Liver (tissue), 9 donors: Measurements from ENCODE around the gene PTPRC. TPM values are rescaled to one million over a fixed set of nuclear protein-coding genes. Genes with fewer than 3 reads are reported as not detected.

Experiments used
- DNase-seq: peaks from one replicate; pipeline ENCODE4 v3.0.0-alpha.2; 2017; ENCODE audit warnings: low spot score
- H3K27ac ChIP-seq, 2 donors: one replicate each; pipeline ENCODE4 v1.7.0; 2013; ENCODE audit warnings: inconsistent platforms in 2 of 2, low read length in 2 of 2, control low read depth in 1 of 2, low read depth in 1 of 2, mild to moderate bottlenecking in 1 of 2
- H3K27me3 ChIP-seq, 4 donors: one replicate each; pipeline versions ENCODE4 v1.6.1 to v1.7.0; 2013; ENCODE audit warnings: low read length in 3 of 4, inconsistent platforms in 1 of 4, mild to moderate bottlenecking in 1 of 4, moderate library complexity in 1 of 4; ENCODE audit not compliant: control insufficient read depth in 4 of 4, insufficient read depth in 4 of 4
- H3K36me3 ChIP-seq, 4 donors: one replicate each; pipeline versions ENCODE4 v1.6.1 to v1.7.0; 2013; ENCODE audit warnings: low read length in 3 of 4, mild to moderate bottlenecking in 3 of 4, low read depth in 1 of 4, moderate library complexity in 1 of 4; ENCODE audit not compliant: control insufficient read depth in 4 of 4, insufficient read depth in 3 of 4
- H3K4me1 ChIP-seq, 4 donors: one replicate each; pipeline versions ENCODE4 v1.6.1 to v1.7.0; 2013; ENCODE audit warnings: low read length in 3 of 4, mild to moderate bottlenecking in 3 of 4, moderate library complexity in 1 of 4; ENCODE audit not compliant: control insufficient read depth in 4 of 4, insufficient read depth in 4 of 4
- H3K4me3 ChIP-seq, 3 donors: one replicate each; pipeline versions ENCODE4 v1.6.1 to v1.7.0; 2013; ENCODE audit warnings: low read length in 3 of 3, control low read depth in 1 of 3, low read depth in 1 of 3, mild to moderate bottlenecking in 1 of 3
- H3K9ac ChIP-seq, 2 donors: one replicate each; pipeline ENCODE4 v1.7.0; 2013; ENCODE audit warnings: low read length in 2 of 2, mild to moderate bottlenecking in 2 of 2, moderate library complexity in 2 of 2, control low read depth in 1 of 2, low read depth in 1 of 2
- H3K9me3 ChIP-seq, 4 donors: one replicate each; pipeline versions ENCODE4 v1.6.1 to v1.7.0; 2013; ENCODE audit warnings: low read length in 3 of 4; ENCODE audit not compliant: control insufficient read depth in 4 of 4
- EGR1 ChIP-seq, 2 donors: IDR thresholded peaks; 2 replicates each; pipeline ENCODE4 v1.6.1; 2016 to 2018; ENCODE audit warnings: antibody characterized with exemption in 2 of 2, low read depth in 2 of 2
- FOXA1 ChIP-seq: IDR thresholded peaks from 2 replicates; pipeline ENCODE4 v1.6.1; 2016; ENCODE audit warnings: antibody characterized with exemption
- FOXA2 ChIP-seq: IDR thresholded peaks from 2 replicates; pipeline ENCODE4 v1.6.1; 2016; ENCODE audit warnings: antibody characterized with exemption
- GABPA ChIP-seq, 2 donors: IDR thresholded peaks in 1 of 2; conservative IDR thresholded peaks in 1 of 2; 2 replicates each; pipeline ENCODE4 v1.6.1; 2016; ENCODE audit warnings: antibody characterized with exemption in 2 of 2, mild to moderate bottlenecking in 1 of 2, moderate library complexity in 1 of 2
- HNF4A ChIP-seq, 2 donors: conservative IDR thresholded peaks; 2 replicates each; pipeline ENCODE4 v1.6.1; 2016; ENCODE audit warnings: antibody characterized with exemption in 2 of 2, mild to moderate bottlenecking in 2 of 2
- HNF4G ChIP-seq: IDR thresholded peaks from 2 replicates; pipeline ENCODE4 v1.6.1; 2016; ENCODE audit warnings: antibody characterized with exemption
- JUND ChIP-seq, 2 donors: IDR thresholded peaks; 2 replicates each; pipeline ENCODE4 v1.6.1; 2016; ENCODE audit warnings: antibody characterized with exemption in 2 of 2
- NR2F2 ChIP-seq: IDR thresholded peaks from 2 replicates; pipeline ENCODE4 v1.6.1; 2016; ENCODE audit warnings: antibody characterized with exemption
- RAD21 ChIP-seq, 2 donors: IDR thresholded peaks; 2 replicates each; pipeline ENCODE4 v1.6.1; 2016; ENCODE audit warnings: antibody characterized with exemption in 2 of 2, mild to moderate bottlenecking in 2 of 2
- RXRA ChIP-seq, 2 donors: IDR thresholded peaks; 2 replicates each; pipeline ENCODE4 v1.6.1; 2017 to 2018; ENCODE audit warnings: antibody characterized with exemption in 2 of 2, mild to moderate bottlenecking in 1 of 2
- SP1 ChIP-seq: IDR thresholded peaks from 2 replicates; pipeline ENCODE4 v1.6.1; 2018; ENCODE audit warnings: antibody characterized with exemption, mild to moderate bottlenecking
- TAF1 ChIP-seq: conservative IDR thresholded peaks from 2 replicates; pipeline ENCODE4 v1.6.1; 2016; ENCODE audit warnings: antibody characterized with exemption, mild to moderate bottlenecking
- YY1 ChIP-seq: IDR thresholded peaks from 2 replicates; pipeline ENCODE4 v1.6.1; 2016; ENCODE audit warnings: antibody characterized with exemption, mild to moderate bottlenecking
- WGBS: extraction: QIAGEN DNeasy Blood & Tissue Kit; methylation state at CpG from one replicate; pipeline ENCODE4 v1.1.7; 2013; 5-methylcytosine and 5-hydroxymethylcytosine counted together
- polyA plus RNA-seq, 2 donors: library from polyadenylated mRNA; stranded (reverse) in 1 of 2; unstranded in 1 of 2; fragments of 200-250 nt in 1 of 2; fragments of >200 nt in 1 of 2; fragmentation: Nextera tagmentation in 1 of 2; extraction: Ambion mirVana in 1 of 2; gene quantifications; one replicate each; pipeline versions ENCODE4 v1.2.1 to v1.2.3, GENCODE V29; 2013 to 2015
- total RNA-seq, 2 donors: library from RNA; depleted of rRNA; stranded (reverse); fragments of >200 nt; gene quantifications; one replicate each; pipeline ENCODE4 v1.2.3, GENCODE V29; 2014
- TF ChIP-seq, protein P1 (sequence below): IDR thresholded peaks from 2 replicates; pipeline ENCODE4 v1.6.1; 2016; ENCODE audit warnings: antibody characterized with exemption
- TF ChIP-seq, protein P2 (sequence below): fragments of 150-350 bp; IDR thresholded peaks from 2 replicates; pipeline ENCODE4 v1.5.1; 2017; ENCODE audit warnings: improper control_type of control experiment, low read depth, low read length; ENCODE audit not compliant: missing input control
- TF ChIP-seq, protein P3 (sequence below): IDR thresholded peaks from 2 replicates; pipeline ENCODE4 v1.6.1; 2016; ENCODE audit warnings: antibody characterized with exemption, mild to moderate bottlenecking
- TF ChIP-seq, protein P4 (sequence below): IDR thresholded peaks from 2 replicates; pipeline ENCODE4 v1.6.1; 2016; ENCODE audit warnings: antibody characterized with exemption
- TF ChIP-seq, protein P5 (sequence below): IDR thresholded peaks from 2 replicates; pipeline ENCODE4 v1.6.1; 2016; ENCODE audit warnings: antibody characterized with exemption
- donor health status: healthy.
- donor health status: healthy.
- donor health status: healthy.
- donor health status: healthy.
- donor health status: healthy.

PTPRC gene
- total and polyA plus RNA-seq, 4 donors = 5.8 to 34.1 (median 16.2) TPM

DNA sequence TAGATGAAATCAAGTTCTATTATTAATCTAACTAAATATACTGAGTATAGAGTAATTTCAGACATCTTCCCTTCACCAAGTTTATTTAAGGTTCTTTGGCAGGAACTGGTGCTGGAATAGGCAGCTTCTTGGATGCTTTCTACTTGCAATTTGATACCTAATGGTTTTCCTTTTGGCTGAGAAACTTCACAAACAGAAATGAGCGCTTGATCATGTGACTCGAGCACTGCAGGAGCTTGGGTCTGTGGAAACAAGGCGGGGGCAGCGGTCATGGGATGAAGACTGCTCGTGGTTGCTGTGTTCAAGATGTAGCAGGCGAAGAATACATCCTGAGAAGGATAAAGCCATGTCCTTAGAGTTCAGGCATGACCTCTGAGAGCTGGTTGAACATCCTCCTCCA lies 136.8 kb downstream of the PTPRC start:
- TF ChIP-seq FOXA2 = no peak
- TF ChIP-seq HNF4A (conservative IDR thresholded peaks at IDR 0.05) = no peak
- no peak for TF ChIP-seq GABPA (IDR thresholded peaks at IDR 0.05 in 1 of 2, conservative IDR thresholded peaks at IDR 0.05 in 1 of 2)
- no peak for TF ChIP-seq SP1
- TF ChIP-seq NR2F2 = no peak
- no peak for TF ChIP-seq EGR1 (IDR thresholded peaks at IDR 0.05; ENCODE audit: low read depth in 2 of 2)
- Histone ChIP-seq H3K27me3 (no peaks in the 10 kb centered on the region), H3K4me1 (peaks cover 0 to 2% (median 0%) of the 10 kb centered on the region in 4 donors), H3K36me3 (no peaks in the 10 kb centered on the region), H3K27ac (no peak overlapping the region), H3K9me3 (no peaks in the 10 kb centered on the region), H3K9ac (no peak overlapping the region), H3K4me3 (no peak overlapping the region)
- DNase-seq = no peak
- 90% methylated on average over 6 of the region's 6 CpGs for WGBS

DNA sequence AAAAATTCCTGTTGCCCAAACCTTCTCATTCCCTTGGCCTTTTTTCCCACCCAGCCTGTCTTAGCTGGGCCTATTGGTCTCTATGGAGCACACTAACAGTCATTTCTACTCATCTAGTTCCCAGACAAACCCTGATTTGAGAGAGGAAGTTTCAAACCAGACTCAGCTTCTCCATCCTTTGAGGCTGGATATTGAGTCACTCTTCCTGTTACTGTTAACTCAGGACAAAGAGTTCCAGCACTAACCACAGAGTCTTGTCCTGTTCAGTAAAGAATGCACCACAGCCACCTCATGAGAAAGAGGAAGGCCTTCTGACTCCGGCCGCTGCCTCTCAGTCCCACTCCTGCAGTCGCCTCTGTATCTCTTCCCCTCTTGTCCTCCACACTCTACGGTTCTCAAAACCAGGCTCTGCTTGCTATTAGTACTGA lies 137.8 kb downstream of the PTPRC start:
- Histone ChIP-seq H3K36me3 (no peaks in the 10 kb centered on the region), H3K9me3 (no peaks in the 10 kb centered on the region), H3K4me1 (peaks cover 0 to 2% (median 0%) of the 10 kb centered on the region in 4 donors), H3K4me3 (no peak overlapping the region), H3K9ac (no peak overlapping the region), H3K27ac (peak overlapping the region; percentile 12 to 35), H3K27me3 (no peaks in the 10 kb centered on the region)
- DNase-seq = no peak
- TF ChIP-seq EGR1 (IDR thresholded peaks at IDR 0.05; ENCODE audit: low read depth in 2 of 2) (no peak), SP1 (peak; percentile 43)
- 79% methylated on average over 4 of the region's 4 CpGs for WGBS

DNA sequence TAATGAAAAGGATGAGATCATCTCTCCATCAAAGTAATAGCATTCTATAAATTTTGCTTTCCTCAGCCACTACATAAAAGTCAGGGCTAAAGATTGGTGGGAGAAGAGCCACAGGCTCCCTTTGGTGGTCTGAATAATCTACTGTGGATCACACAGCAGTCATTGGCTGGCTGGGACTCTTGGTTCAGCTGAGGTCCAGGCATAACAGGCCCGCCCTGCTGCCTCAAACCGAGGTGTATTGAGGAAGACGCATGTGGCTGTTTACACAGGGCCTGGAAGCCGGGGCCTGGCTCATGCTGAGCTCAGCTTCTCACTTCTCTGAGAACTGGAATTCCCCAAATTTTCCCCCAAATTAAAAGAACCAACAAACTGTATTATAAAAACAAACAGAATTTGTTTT lies 139.2 kb downstream of the PTPRC start:
- H3K9ac ChIP-seq = no peak overlapping the region
- H3K27me3 ChIP-seq = no peaks in the 10 kb centered on the region
- DNase-seq = no peak
- no peak for TF ChIP-seq HNF4A (conservative IDR thresholded peaks at IDR 0.05)
- no peak for TF ChIP-seq FOXA1
- no peak for TF ChIP-seq HNF4G
- TF ChIP-seq, protein P1, sequence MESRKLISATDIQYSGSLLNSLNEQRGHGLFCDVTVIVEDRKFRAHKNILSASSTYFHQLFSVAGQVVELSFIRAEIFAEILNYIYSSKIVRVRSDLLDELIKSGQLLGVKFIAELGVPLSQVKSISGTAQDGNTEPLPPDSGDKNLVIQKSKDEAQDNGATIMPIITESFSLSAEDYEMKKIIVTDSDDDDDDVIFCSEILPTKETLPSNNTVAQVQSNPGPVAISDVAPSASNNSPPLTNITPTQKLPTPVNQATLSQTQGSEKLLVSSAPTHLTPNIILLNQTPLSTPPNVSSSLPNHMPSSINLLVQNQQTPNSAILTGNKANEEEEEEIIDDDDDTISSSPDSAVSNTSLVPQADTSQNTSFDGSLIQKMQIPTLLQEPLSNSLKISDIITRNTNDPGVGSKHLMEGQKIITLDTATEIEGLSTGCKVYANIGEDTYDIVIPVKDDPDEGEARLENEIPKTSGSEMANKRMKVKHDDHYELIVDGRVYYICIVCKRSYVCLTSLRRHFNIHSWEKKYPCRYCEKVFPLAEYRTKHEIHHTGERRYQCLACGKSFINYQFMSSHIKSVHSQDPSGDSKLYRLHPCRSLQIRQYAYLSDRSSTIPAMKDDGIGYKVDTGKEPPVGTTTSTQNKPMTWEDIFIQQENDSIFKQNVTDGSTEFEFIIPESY = no peak
- TF ChIP-seq YY1 = no peak
- TF ChIP-seq TAF1 = no peak
- TF ChIP-seq, protein P2, sequence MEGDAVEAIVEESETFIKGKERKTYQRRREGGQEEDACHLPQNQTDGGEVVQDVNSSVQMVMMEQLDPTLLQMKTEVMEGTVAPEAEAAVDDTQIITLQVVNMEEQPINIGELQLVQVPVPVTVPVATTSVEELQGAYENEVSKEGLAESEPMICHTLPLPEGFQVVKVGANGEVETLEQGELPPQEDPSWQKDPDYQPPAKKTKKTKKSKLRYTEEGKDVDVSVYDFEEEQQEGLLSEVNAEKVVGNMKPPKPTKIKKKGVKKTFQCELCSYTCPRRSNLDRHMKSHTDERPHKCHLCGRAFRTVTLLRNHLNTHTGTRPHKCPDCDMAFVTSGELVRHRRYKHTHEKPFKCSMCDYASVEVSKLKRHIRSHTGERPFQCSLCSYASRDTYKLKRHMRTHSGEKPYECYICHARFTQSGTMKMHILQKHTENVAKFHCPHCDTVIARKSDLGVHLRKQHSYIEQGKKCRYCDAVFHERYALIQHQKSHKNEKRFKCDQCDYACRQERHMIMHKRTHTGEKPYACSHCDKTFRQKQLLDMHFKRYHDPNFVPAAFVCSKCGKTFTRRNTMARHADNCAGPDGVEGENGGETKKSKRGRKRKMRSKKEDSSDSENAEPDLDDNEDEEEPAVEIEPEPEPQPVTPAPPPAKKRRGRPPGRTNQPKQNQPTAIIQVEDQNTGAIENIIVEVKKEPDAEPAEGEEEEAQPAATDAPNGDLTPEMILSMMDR = no peak
- TF ChIP-seq, protein P3, sequence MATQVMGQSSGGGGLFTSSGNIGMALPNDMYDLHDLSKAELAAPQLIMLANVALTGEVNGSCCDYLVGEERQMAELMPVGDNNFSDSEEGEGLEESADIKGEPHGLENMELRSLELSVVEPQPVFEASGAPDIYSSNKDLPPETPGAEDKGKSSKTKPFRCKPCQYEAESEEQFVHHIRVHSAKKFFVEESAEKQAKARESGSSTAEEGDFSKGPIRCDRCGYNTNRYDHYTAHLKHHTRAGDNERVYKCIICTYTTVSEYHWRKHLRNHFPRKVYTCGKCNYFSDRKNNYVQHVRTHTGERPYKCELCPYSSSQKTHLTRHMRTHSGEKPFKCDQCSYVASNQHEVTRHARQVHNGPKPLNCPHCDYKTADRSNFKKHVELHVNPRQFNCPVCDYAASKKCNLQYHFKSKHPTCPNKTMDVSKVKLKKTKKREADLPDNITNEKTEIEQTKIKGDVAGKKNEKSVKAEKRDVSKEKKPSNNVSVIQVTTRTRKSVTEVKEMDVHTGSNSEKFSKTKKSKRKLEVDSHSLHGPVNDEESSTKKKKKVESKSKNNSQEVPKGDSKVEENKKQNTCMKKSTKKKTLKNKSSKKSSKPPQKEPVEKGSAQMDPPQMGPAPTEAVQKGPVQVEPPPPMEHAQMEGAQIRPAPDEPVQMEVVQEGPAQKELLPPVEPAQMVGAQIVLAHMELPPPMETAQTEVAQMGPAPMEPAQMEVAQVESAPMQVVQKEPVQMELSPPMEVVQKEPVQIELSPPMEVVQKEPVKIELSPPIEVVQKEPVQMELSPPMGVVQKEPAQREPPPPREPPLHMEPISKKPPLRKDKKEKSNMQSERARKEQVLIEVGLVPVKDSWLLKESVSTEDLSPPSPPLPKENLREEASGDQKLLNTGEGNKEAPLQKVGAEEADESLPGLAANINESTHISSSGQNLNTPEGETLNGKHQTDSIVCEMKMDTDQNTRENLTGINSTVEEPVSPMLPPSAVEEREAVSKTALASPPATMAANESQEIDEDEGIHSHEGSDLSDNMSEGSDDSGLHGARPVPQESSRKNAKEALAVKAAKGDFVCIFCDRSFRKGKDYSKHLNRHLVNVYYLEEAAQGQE = no peak
- no peak for TF ChIP-seq RAD21 (IDR thresholded peaks at IDR 0.05)
- TF ChIP-seq EGR1 (IDR thresholded peaks at IDR 0.05; ENCODE audit: low read depth in 2 of 2) = no peak
- TF ChIP-seq, protein P4, sequence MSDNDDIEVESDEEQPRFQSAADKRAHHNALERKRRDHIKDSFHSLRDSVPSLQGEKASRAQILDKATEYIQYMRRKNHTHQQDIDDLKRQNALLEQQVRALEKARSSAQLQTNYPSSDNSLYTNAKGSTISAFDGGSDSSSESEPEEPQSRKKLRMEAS = no peak
- TF ChIP-seq FOXA2 = no peak
- TF ChIP-seq SP1 = no peak
- TF ChIP-seq JUND (IDR thresholded peaks at IDR 0.05) = no peak
- TF ChIP-seq RXRA (IDR thresholded peaks at IDR 0.05) = no peak
- TF ChIP-seq GABPA (IDR thresholded peaks at IDR 0.05 in 1 of 2, conservative IDR thresholded peaks at IDR 0.05 in 1 of 2) = no peak
- TF ChIP-seq, protein P5, sequence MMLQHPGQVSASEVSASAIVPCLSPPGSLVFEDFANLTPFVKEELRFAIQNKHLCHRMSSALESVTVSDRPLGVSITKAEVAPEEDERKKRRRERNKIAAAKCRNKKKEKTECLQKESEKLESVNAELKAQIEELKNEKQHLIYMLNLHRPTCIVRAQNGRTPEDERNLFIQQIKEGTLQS = no peak
- TF ChIP-seq NR2F2 = no peak
- peaks cover 0 to 2% (median 0%) of the 10 kb centered on the region in 4 donors for H3K4me1 ChIP-seq
- no peak overlapping the region for H3K4me3 ChIP-seq
- no peaks in the 10 kb centered on the region for H3K36me3 ChIP-seq
- H3K9me3 ChIP-seq = no peaks in the 10 kb centered on the region
- 69% methylated on average over 4 of the region's 4 CpGs for WGBS
- no peak overlapping the region for H3K27ac ChIP-seq
